ENCODE results near the gene TRIP13.
"Not testable (repeated sequence)": the region's sequence is repeated elsewhere in the genome, so short reads cannot be mapped to it uniquely, and the experiment has no call there.

GRCh38 chr5:918717-919116 is 26.0 kb downstream of the TRIP13 start:
- TF ChIP-seq EZH2phosphoT487 (IDR thresholded peaks at IDR 0.05; ENCODE audit: borderline replicate concordance, low read length); CTCF (IDR thresholded peaks at IDR 0.05; ENCODE audit: low read depth, low read length, poor library complexity, severe bottlenecking): not testable (repeated sequence)
